ENCODE data around the gene BICD2. TPM values are rescaled to one million over a fixed set of nuclear protein-coding genes. Genes with fewer than 3 reads are reported as not detected.
"Not testable (repeated sequence)": the region's sequence is repeated elsewhere in the genome, so short reads cannot be mapped to it uniquely, and the experiment has no call there.

Gene BICD2
- total RNA-seq, 1 donor from 2014 or later = 43.7 TPM

DNA sequence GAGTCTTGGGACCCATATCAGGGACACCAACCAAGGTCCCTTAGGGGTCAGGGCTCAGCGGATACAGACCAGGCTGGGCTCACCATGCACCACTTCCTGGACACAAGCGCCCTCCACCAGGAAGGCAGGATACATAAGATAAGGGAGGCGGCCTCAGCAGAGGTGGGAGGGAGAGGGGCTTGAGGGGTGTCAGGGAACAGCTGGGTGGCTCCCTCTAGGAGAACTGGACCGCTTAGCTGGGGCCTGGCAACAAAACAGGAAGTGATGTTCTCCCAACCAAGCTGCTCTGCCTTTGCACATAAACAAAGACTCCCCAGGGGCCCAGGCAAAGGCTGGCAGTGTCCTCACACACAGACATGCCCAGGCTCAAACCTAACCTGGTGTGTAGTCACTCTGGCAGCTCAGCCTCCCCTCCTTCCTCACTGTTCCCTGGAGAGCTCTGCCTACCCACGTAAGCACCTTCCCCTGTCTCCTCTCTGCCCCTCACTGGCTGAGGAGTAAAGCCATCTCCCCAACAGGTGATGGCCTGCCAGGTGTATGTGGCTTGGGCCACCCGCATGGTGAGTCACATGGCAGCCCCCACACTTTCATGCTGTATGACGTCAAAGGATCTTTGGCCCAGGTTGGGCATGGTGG is 5.8 kb upstream of the BICD2 start:
- DNase-seq = no peak
- Mint-ChIP-seq H3K4me1 (ENCODE audit: low read depth, unreplicated experiment) (peaks cover 8% of the 10 kb centered on the region), H3K9me3 (ENCODE audit: unreplicated experiment) (peaks cover 6% of the 10 kb centered on the region), H3K36me3 (ENCODE audit: unreplicated experiment) (no peaks in the 10 kb centered on the region), H3K4me3 (ENCODE audit: unreplicated experiment) (no peak overlapping the region), H3K27me3 (ENCODE audit: unreplicated experiment) (peaks cover 6% of the 10 kb centered on the region), H3K27ac (ENCODE audit: unreplicated experiment) (no peak overlapping the region)
- TF ChIP-seq, protein P1, sequence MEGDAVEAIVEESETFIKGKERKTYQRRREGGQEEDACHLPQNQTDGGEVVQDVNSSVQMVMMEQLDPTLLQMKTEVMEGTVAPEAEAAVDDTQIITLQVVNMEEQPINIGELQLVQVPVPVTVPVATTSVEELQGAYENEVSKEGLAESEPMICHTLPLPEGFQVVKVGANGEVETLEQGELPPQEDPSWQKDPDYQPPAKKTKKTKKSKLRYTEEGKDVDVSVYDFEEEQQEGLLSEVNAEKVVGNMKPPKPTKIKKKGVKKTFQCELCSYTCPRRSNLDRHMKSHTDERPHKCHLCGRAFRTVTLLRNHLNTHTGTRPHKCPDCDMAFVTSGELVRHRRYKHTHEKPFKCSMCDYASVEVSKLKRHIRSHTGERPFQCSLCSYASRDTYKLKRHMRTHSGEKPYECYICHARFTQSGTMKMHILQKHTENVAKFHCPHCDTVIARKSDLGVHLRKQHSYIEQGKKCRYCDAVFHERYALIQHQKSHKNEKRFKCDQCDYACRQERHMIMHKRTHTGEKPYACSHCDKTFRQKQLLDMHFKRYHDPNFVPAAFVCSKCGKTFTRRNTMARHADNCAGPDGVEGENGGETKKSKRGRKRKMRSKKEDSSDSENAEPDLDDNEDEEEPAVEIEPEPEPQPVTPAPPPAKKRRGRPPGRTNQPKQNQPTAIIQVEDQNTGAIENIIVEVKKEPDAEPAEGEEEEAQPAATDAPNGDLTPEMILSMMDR (IDR thresholded peaks at IDR 0.05; ENCODE audit: partially characterized antibody, unreplicated experiment) = no peak

DNA sequence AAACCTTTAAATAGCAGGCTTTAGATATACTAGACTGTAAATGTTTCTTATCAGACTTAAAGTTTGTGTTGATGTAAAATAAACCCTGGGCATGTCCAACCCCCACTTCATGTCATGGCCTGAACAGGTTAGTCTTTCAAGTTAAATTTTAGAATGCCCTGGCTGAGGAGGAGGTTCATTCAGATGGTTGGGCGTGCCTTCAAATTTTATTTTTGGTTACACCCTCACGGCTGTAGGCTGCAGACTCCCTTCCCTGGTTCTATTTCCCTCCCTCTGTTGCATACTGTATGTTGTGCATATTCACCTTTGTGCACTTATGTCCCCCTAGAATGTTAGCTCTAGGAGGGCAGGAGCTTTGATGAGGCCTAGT is 5.3 kb upstream of the BICD2 start:
- H3K4me1 Mint-ChIP-seq (ENCODE audit: low read depth, unreplicated experiment) = peaks cover 9% of the 10 kb centered on the region
- no peak overlapping the region for H3K27ac Mint-ChIP-seq (ENCODE audit: unreplicated experiment)
- TF ChIP-seq, protein P1 (IDR thresholded peaks at IDR 0.05; ENCODE audit: partially characterized antibody, unreplicated experiment) = no peak
- no peak for DNase-seq
- H3K4me3 Mint-ChIP-seq (ENCODE audit: unreplicated experiment) = no peak overlapping the region
- H3K9me3 Mint-ChIP-seq (ENCODE audit: unreplicated experiment) = peaks cover 7% of the 10 kb centered on the region
- H3K36me3 Mint-ChIP-seq (ENCODE audit: unreplicated experiment) = no peaks in the 10 kb centered on the region
- peaks cover 6% of the 10 kb centered on the region for H3K27me3 Mint-ChIP-seq (ENCODE audit: unreplicated experiment)

DNA sequence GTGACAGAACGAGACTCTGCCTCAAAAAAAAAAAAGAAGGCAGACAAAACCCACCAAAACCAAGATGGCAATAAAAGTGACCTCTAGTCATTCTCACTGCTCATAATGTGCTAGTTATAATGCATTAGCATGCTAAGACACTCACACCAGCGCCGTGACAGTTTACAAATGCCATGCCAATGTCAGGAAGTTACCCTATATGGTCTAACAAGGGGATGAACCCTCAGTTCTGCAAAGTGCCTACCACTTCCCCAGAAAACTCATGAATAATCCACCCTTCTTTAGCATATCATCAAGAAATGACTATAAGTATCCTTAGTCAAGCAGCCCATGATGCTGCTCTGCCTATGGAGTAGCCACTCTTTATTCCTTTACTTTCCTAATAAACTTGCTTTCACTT is 4.7 kb upstream of the BICD2 start:
- TF ChIP-seq, protein P1 (IDR thresholded peaks at IDR 0.05; ENCODE audit: partially characterized antibody, unreplicated experiment) = no peak
- H3K36me3 Mint-ChIP-seq (ENCODE audit: unreplicated experiment) = no peaks in the 10 kb centered on the region
- H3K9me3 Mint-ChIP-seq (ENCODE audit: unreplicated experiment) = peaks cover 7% of the 10 kb centered on the region
- no peak overlapping the region for H3K4me3 Mint-ChIP-seq (ENCODE audit: unreplicated experiment)
- H3K27me3 Mint-ChIP-seq (ENCODE audit: unreplicated experiment) = peaks cover 5% of the 10 kb centered on the region
- H3K27ac Mint-ChIP-seq (ENCODE audit: unreplicated experiment) = no peak overlapping the region
- peaks cover 9% of the 10 kb centered on the region for H3K4me1 Mint-ChIP-seq (ENCODE audit: low read depth, unreplicated experiment)
- DNase-seq = no peak

DNA sequence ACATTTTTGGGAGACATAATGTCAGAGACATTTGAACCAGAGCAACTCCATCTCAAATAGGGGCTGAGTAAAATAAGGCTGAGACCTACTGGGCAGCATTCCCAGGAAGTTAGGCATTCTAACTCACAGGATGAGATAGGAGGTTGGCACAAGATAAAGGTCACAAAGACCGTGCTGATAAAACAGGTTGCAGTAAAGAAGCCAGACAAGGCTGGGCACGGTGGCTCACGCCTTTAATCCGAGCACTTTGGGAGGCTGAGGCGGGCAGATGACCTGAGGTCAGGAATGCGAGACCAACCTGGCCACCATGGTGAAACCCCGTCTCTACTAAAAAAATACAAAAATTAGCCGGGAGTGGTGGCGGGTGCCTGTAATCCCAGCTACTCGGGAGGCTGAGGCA is 4.2 kb upstream of the BICD2 start:
- H3K9me3 Mint-ChIP-seq (ENCODE audit: unreplicated experiment); H3K4me1 Mint-ChIP-seq (ENCODE audit: low read depth, unreplicated experiment); DNase-seq; H3K4me3 Mint-ChIP-seq (ENCODE audit: unreplicated experiment); H3K27ac Mint-ChIP-seq (ENCODE audit: unreplicated experiment); H3K36me3 Mint-ChIP-seq (ENCODE audit: unreplicated experiment); H3K27me3 Mint-ChIP-seq (ENCODE audit: unreplicated experiment): not testable (repeated sequence)

DNA sequence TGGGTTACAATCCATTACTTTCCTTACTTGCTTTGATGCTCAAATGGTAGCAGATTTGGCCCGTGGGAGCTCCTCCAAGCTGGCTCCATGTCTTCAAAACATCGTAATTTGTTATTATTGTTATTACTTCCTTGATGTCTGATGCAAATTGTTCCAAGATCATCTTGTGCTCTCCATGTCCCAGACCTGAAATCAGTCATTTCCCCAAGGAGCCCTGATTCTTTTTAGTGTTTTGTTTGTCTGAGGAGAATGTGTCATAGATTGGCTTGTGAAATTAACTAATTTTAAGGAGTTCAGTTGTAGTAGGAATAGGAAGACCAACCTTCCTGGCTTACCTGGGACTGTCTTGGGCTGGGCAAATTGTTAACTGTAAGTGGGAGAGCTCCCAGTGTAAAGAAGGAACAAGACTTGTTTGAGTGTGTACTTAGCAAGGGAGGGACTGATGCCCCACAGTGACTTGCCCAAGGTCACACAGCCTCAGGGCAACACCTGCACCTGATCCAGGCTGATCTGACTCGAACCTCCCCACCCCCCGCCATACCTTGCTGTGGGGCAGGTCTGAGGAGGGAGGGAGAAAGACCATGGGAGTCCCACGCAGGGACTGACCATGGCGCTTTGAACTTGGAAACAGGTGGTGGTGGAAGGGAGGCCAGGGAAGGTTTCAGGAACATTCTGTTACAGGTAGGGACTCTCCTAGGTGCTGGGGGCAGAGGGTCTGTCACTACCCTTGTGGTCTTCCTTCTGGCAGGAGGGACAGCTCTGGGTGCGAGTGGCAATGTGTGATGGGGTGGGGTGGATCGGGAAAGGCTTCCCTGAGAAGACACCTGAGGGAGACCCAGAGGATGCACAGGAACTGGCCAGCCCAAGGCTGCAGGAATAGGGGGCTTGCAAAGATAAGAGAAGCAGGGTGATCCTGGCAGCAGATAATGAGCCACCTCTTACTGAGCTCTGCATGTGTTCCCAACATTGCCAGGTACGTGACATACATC is 2.7 kb upstream of the BICD2 start:
- Mint-ChIP-seq H3K9me3 (ENCODE audit: unreplicated experiment) (peaks cover 13% of the 10 kb centered on the region), H3K36me3 (ENCODE audit: unreplicated experiment) (no peaks in the 10 kb centered on the region), H3K27me3 (ENCODE audit: unreplicated experiment) (peaks cover 12% of the 10 kb centered on the region), H3K4me3 (ENCODE audit: unreplicated experiment) (peak overlapping the region; percentile 42), H3K27ac (ENCODE audit: unreplicated experiment) (no peak overlapping the region), H3K4me1 (ENCODE audit: low read depth, unreplicated experiment) (peaks cover 17% of the 10 kb centered on the region)
- no peak for DNase-seq
- TF ChIP-seq, protein P1 (IDR thresholded peaks at IDR 0.05; ENCODE audit: partially characterized antibody, unreplicated experiment) = no peak

Measured in glutamatergic neuron (in vitro differentiated cells).